RWPE2 (cell line): Measurements from ENCODE around the gene CPD.
"Not testable (repeated sequence)": the region's sequence is repeated elsewhere in the genome, so short reads cannot be mapped to it uniquely, and the experiment has no call there.

ENCODE experiments used
- ATAC-seq: fragments of 200-7000 bp; cut with Tn5 transposase; 3 replicates; pipeline ENCODE4 v1.9.1; 2021; ENCODE audit warnings: low read depth
- DNase-seq: peaks from one replicate; pipeline ENCODE4 v3.0.0-alpha.2; 2020; ENCODE audit warnings: low spot score
- H3K27ac ChIP-seq: fragments of 450-650 bp; 2 replicates; pipeline ENCODE4 v1.5.1; 2017; ENCODE audit warnings: mild to moderate bottlenecking; ENCODE audit not compliant: poor library complexity, severe bottlenecking
- H3K27me3 ChIP-seq: fragments of 250-450 bp; sonication (Bioruptor Pico); 2 replicates; pipeline ENCODE4 v1.5.1; 2021; ENCODE audit warnings: mild to moderate bottlenecking, moderate library complexity; ENCODE audit not compliant: insufficient read depth, poor library complexity, severe bottlenecking
- H3K36me3 ChIP-seq: fragments of 250-450 bp; sonication (Bioruptor Pico); 2 replicates; pipeline ENCODE4 v1.5.1; 2020; ENCODE audit warnings: low read depth, mild to moderate bottlenecking, moderate library complexity
- H3K4me1 ChIP-seq: fragments of 250-450 bp; sonication (Bioruptor Pico); 2 replicates; pipeline ENCODE4 v1.5.1; 2021; ENCODE audit warnings: mild to moderate bottlenecking, moderate library complexity; ENCODE audit not compliant: insufficient read depth, poor library complexity, severe bottlenecking
- H3K4me3 ChIP-seq: fragments of 250-450 bp; sonication (Bioruptor Pico); 2 replicates; pipeline ENCODE4 v1.5.1; 2021; ENCODE audit warnings: mild to moderate bottlenecking, moderate library complexity; ENCODE audit not compliant: severe bottlenecking
- H3K9me3 ChIP-seq: fragments of 250-450 bp; sonication (Bioruptor Pico); 2 replicates; pipeline ENCODE4 v1.5.1; 2021; ENCODE audit warnings: mild to moderate bottlenecking, moderate library complexity; ENCODE audit not compliant: severe bottlenecking
- TF ChIP-seq, protein P1 (sequence below): fragments of 450-650 bp; IDR thresholded peaks from one replicate; pipeline ENCODE4 v1.5.1; 2017; ENCODE audit warnings: mild to moderate bottlenecking, moderate library complexity; ENCODE audit not compliant: poor library complexity, severe bottlenecking

Gene CPD

GRCh38 chr17:30398328-30399041 is 19.8 kb downstream of the CPD start:
- TF ChIP-seq, protein P1, sequence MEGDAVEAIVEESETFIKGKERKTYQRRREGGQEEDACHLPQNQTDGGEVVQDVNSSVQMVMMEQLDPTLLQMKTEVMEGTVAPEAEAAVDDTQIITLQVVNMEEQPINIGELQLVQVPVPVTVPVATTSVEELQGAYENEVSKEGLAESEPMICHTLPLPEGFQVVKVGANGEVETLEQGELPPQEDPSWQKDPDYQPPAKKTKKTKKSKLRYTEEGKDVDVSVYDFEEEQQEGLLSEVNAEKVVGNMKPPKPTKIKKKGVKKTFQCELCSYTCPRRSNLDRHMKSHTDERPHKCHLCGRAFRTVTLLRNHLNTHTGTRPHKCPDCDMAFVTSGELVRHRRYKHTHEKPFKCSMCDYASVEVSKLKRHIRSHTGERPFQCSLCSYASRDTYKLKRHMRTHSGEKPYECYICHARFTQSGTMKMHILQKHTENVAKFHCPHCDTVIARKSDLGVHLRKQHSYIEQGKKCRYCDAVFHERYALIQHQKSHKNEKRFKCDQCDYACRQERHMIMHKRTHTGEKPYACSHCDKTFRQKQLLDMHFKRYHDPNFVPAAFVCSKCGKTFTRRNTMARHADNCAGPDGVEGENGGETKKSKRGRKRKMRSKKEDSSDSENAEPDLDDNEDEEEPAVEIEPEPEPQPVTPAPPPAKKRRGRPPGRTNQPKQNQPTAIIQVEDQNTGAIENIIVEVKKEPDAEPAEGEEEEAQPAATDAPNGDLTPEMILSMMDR: no peak
- no peak overlapping the region for H3K4me3 ChIP-seq
- no peaks in the 10 kb centered on the region; the same call in 1 of the 2 replicates for H3K36me3 ChIP-seq
- H3K9me3 ChIP-seq: no peaks in the 10 kb centered on the region
- ATAC-seq (no peak), DNase-seq (no peak)
- H3K4me1 ChIP-seq: no peaks in the 10 kb centered on the region
- no peaks in the 10 kb centered on the region for H3K27me3 ChIP-seq
- H3K27ac ChIP-seq: no peak overlapping the region

DNA sequence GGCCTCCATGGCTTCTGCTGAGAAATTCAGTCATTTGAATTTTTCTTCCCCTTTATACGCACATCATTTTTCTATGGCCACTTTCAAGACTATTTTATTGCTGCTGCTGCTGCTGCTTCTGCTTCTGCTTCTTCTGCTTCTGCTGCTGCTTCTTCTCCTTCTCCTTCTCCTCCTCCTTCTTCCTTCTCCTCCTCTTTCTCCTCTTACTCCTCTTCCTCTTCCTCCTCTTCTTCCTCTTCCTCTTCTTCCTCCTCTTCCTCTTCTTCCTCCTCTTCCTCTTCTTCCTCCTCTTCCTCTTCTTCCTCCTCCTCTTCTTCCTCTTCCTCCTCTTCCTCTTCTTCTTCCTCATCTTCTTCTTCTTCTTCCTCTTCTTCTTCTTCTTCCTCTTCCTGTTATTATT is 22.4 kb downstream of the CPD start:
- H3K36me3 ChIP-seq: no peaks in the 10 kb centered on the region; the same call in 1 of the 2 replicates
- no peaks in the 10 kb centered on the region for H3K27me3 ChIP-seq
- TF ChIP-seq, protein P1: no peak
- ATAC-seq (no peak), DNase-seq (no peak)
- no peaks in the 10 kb centered on the region for H3K9me3 ChIP-seq
- H3K4me3 ChIP-seq: no peak overlapping the region
- no peak overlapping the region for H3K27ac ChIP-seq
- H3K4me1 ChIP-seq: no peaks in the 10 kb centered on the region

GRCh38 chr17:30405161-30405560 is 26.4 kb downstream of the CPD start:
- Histone ChIP-seq H3K4me1 (no peaks in the 10 kb centered on the region), H3K36me3 (no peaks in the 10 kb centered on the region; the same call in 1 of the 2 replicates), H3K27me3 (no peaks in the 10 kb centered on the region), H3K27ac (no peak overlapping the region), H3K9me3 (no peaks in the 10 kb centered on the region), H3K4me3 (no peak overlapping the region)
- ATAC-seq: no peak
- TF ChIP-seq, protein P1: no peak
- DNase-seq: no peak

GRCh38 chr17:30410627-30411026 is 31.9 kb downstream of the CPD start:
- H3K4me3 ChIP-seq, ATAC-seq, H3K36me3 ChIP-seq, DNase-seq, H3K27ac ChIP-seq, H3K4me1 ChIP-seq, H3K9me3 ChIP-seq, H3K27me3 ChIP-seq: not testable (repeated sequence)

DNA sequence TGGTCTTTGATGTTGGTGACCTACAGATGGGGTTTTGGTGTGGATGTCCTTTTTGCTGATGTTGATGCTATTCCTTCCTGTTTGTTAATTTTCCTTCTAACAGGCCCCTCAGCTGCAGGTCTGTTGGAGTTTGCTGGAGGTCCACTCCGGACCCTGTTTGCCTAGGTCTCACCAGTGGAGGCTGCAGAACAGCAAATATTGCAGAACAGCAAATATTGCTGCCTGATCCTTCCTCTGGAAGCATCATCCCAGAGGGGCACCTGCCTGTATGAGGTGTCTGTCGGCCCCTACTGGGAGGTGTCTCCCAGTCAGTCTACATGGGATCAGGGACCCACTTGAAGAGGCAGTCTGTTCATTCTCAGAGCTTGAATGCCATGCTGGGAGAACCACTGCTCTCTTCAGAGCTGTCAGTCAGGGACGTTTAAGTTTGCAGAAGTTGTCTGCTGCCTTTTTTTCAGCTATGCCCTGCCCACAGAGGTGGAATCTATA is 33.3 kb downstream of the CPD start:
- ATAC-seq, H3K36me3 ChIP-seq, H3K4me3 ChIP-seq, H3K27ac ChIP-seq, H3K4me1 ChIP-seq, H3K27me3 ChIP-seq, DNase-seq, H3K9me3 ChIP-seq: not testable (repeated sequence)

DNA sequence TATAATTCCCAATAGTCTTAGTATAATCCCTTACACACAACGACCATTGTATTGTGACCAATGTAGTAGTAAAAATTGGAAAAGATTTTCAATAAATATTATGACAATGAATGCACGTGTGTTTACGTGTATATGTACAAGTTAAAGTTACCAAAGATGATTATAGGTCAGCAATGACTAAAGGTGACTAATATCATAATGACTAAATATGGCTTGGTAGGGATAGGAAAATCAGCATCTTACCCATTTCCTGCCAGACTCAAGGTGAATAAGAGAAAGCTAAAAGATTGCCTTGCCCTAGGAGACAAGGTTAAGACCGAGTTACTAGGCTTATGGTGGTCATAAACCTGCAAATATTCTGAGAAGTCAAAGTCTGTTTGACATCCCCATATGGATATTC is 34.4 kb downstream of the CPD start:
- no peak overlapping the region for H3K27ac ChIP-seq
- peak; percentile 95 for ATAC-seq
- TF ChIP-seq, protein P1: no peak
- no peak overlapping the region for H3K4me3 ChIP-seq
- DNase-seq: no peak
- peaks cover 10% of the 10 kb centered on the region for H3K4me1 ChIP-seq
- no peaks in the 10 kb centered on the region for H3K9me3 ChIP-seq
- no peaks in the 10 kb centered on the region for H3K36me3 ChIP-seq
- no peaks in the 10 kb centered on the region for H3K27me3 ChIP-seq
